IPS-11a (cell line): ENCODE data around the gene APBB2.

Source experiments
- H3K4me3 ChIP-seq: one replicate; pipeline ENCODE4 v1.5.1; 2013; ENCODE audit warnings: low read depth, low read length, control low read depth

APBB2 gene

GRCh38 chr4:41196633-41197332 lies 17.6 kb downstream of the APBB2 start:
- H3K4me3 ChIP-seq = no peak overlapping the region

- H3K4me3 ChIP-seq = no peak overlapping the region
These were observed 22.2 kb downstream of the APBB2 start for GRCh38 chr4:41192136-41192535.

- no peak overlapping the region for H3K4me3 ChIP-seq
These were observed 24.7 kb downstream of the APBB2 start for GRCh38 chr4:41189666-41190065.

- no peak overlapping the region for H3K4me3 ChIP-seq
These were observed 25.3 kb downstream of the APBB2 start for GRCh38 chr4:41189076-41189475.

GRCh38 chr4:41185614-41186592 lies 28.4 kb downstream of the APBB2 start:
- no peak overlapping the region for H3K4me3 ChIP-seq

- no peak overlapping the region for H3K4me3 ChIP-seq
These were observed 30.3 kb downstream of the APBB2 start for GRCh38 chr4:41184009-41184408.

GRCh38 chr4:41183021-41183553 lies 31.3 kb downstream of the APBB2 start:
- H3K4me3 ChIP-seq = no peak overlapping the region

GRCh38 chr4:41181037-41181436 lies 33.3 kb downstream of the APBB2 start:
- H3K4me3 ChIP-seq = no peak overlapping the region

- H3K4me3 ChIP-seq = no peak overlapping the region
These were observed 34.7 kb downstream of the APBB2 start for GRCh38 chr4:41179498-41180195.

- no peak overlapping the region for H3K4me3 ChIP-seq
These were observed 35.7 kb downstream of the APBB2 start for GRCh38 chr4:41178372-41179370.

GRCh38 chr4:41177016-41177415 lies 37.3 kb downstream of the APBB2 start:
- H3K4me3 ChIP-seq = no peak overlapping the region

GRCh38 chr4:41176340-41176739 lies 38.0 kb downstream of the APBB2 start:
- H3K4me3 ChIP-seq = no peak overlapping the region

GRCh38 chr4:41175794-41176193 lies 38.5 kb downstream of the APBB2 start:
- no peak overlapping the region for H3K4me3 ChIP-seq

GRCh38 chr4:41174444-41174843 lies 39.9 kb downstream of the APBB2 start:
- H3K4me3 ChIP-seq = no peak overlapping the region

- H3K4me3 ChIP-seq = no peak overlapping the region
These were observed 41.6 kb downstream of the APBB2 start for GRCh38 chr4:41172786-41173185.

- no peak overlapping the region for H3K4me3 ChIP-seq
These were observed 45.0 kb downstream of the APBB2 start for GRCh38 chr4:41169256-41169800.

GRCh38 chr4:41167191-41167590 lies 47.2 kb downstream of the APBB2 start:
- no peak overlapping the region for H3K4me3 ChIP-seq

- no peak overlapping the region for H3K4me3 ChIP-seq
These were observed 49.9 kb downstream of the APBB2 start for GRCh38 chr4:41164405-41164804.

GRCh38 chr4:41161355-41161754 lies 53.0 kb downstream of the APBB2 start:
- H3K4me3 ChIP-seq = no peak overlapping the region

- H3K4me3 ChIP-seq = no peak overlapping the region
These were observed 53.5 kb downstream of the APBB2 start for GRCh38 chr4:41160856-41161255.
